H9 (cell line): Measurements from ENCODE around the gene ZSCAN29. TPM values are rescaled to one million over a fixed set of nuclear protein-coding genes. Genes with fewer than 3 reads are reported as not detected.

Experiments
- DNase-seq: peaks from one replicate; pipeline ENCODE4 v3.0.0-alpha.2; 2017
- H2AFZ ChIP-seq: one replicate; pipeline ENCODE4 v1.6.1; 2013; ENCODE audit warnings: mild to moderate bottlenecking, low read length, control low read depth, moderate library complexity
- H2AK5ac ChIP-seq: 2 replicates; pipeline ENCODE4 v1.6.1; 2013; ENCODE audit warnings: low read length, control low read depth, mixed read lengths; ENCODE audit not compliant: insufficient read length
- H2BK120ac ChIP-seq: one replicate; pipeline ENCODE4 v1.6.1; 2013; ENCODE audit warnings: low read depth, mild to moderate bottlenecking, low read length, control low read depth, inconsistent platforms; ENCODE audit not compliant: poor library complexity, severe bottlenecking
- H2BK12ac ChIP-seq: 2 replicates; pipeline ENCODE4 v1.6.1; 2013; ENCODE audit warnings: low read length, control low read depth, mixed read lengths, low read depth; ENCODE audit not compliant: insufficient read length
- H2BK15ac ChIP-seq: 2 replicates; pipeline ENCODE4 v1.6.1; 2013; ENCODE audit warnings: low read depth, low read length, control low read depth
- H2BK20ac ChIP-seq: one replicate; pipeline ENCODE4 v1.6.1; 2013; ENCODE audit warnings: low read depth, mild to moderate bottlenecking, low read length, control low read depth, inconsistent platforms; ENCODE audit not compliant: poor library complexity, severe bottlenecking
- H2BK5ac ChIP-seq: 2 replicates; pipeline ENCODE4 v1.6.1; 2013; ENCODE audit warnings: low read length, control low read depth, mixed read lengths; ENCODE audit not compliant: insufficient read length
- H3K14ac ChIP-seq: 2 replicates; pipeline ENCODE4 v1.6.1; 2013; ENCODE audit warnings: low read length, control low read depth; ENCODE audit not compliant: insufficient read depth
- H3K18ac ChIP-seq: 2 replicates; pipeline ENCODE4 v1.6.1; 2013; ENCODE audit warnings: low read depth, mild to moderate bottlenecking, mixed read lengths, low read length, control low read depth; ENCODE audit not compliant: insufficient read length
- H3K23ac ChIP-seq: 2 replicates; pipeline ENCODE4 v1.6.1; 2013; ENCODE audit warnings: low read length, control low read depth, mixed read lengths, low read depth; ENCODE audit not compliant: insufficient read length
- H3K23me2 ChIP-seq: 2 replicates; pipeline ENCODE4 v1.6.1; 2013; ENCODE audit warnings: low read depth, mild to moderate bottlenecking, mixed read lengths, low read length, control low read depth; ENCODE audit not compliant: insufficient read length, poor library complexity, severe bottlenecking
- H3K27ac ChIP-seq: 2 replicates; pipeline ENCODE4 v1.5.1; 2013; ENCODE audit warnings: low read length, control low read depth, mixed read lengths, low read depth; ENCODE audit not compliant: insufficient read length
- H3K27me3 ChIP-seq: 2 replicates; pipeline ENCODE4 v1.6.1; 2013; ENCODE audit warnings: low read length, control low read depth, inconsistent platforms; ENCODE audit not compliant: insufficient read depth
- H3K4ac ChIP-seq: 2 replicates; pipeline ENCODE4 v1.6.1; 2013; ENCODE audit warnings: low read depth, mild to moderate bottlenecking, control low read depth, inconsistent platforms, low read length, moderate library complexity
- H3K4me1 ChIP-seq: 2 replicates; pipeline ENCODE4 v1.6.1; 2013; ENCODE audit warnings: low read length, control low read depth, inconsistent platforms; ENCODE audit not compliant: insufficient read depth
- H3K4me2 ChIP-seq: 2 replicates; pipeline ENCODE4 v1.6.1; 2013; ENCODE audit warnings: low read length, control low read depth, mixed read lengths; ENCODE audit not compliant: insufficient read length, insufficient read depth
- H3K56ac ChIP-seq: 2 replicates; pipeline ENCODE4 v1.6.1; 2013; ENCODE audit warnings: low read depth, mild to moderate bottlenecking, mixed read lengths, low read length, control low read depth; ENCODE audit not compliant: insufficient read length
- H3K79me1 ChIP-seq: 2 replicates; pipeline ENCODE4 v1.6.1; 2013; ENCODE audit warnings: low read depth, mild to moderate bottlenecking, moderate library complexity, low read length, control low read depth, inconsistent platforms; ENCODE audit not compliant: insufficient read depth, poor library complexity, severe bottlenecking
- H3K79me2 ChIP-seq: 2 replicates; pipeline ENCODE4 v1.6.1; 2013; ENCODE audit warnings: low read length, control low read depth, inconsistent platforms; ENCODE audit not compliant: insufficient read depth
- H3K9ac ChIP-seq: 2 replicates; pipeline ENCODE4 v1.6.1; 2013; ENCODE audit warnings: low read length, control low read depth, mixed read lengths; ENCODE audit not compliant: insufficient read length; ENCODE audit errors: extremely low read depth
- H3K9me3 ChIP-seq: one replicate; pipeline ENCODE4 v1.6.1; 2013; ENCODE audit warnings: low read depth, low read length, inconsistent platforms; ENCODE audit not compliant: control insufficient read depth
- H3T11ph ChIP-seq: one replicate; pipeline ENCODE4 v1.6.1; 2013; ENCODE audit warnings: mild to moderate bottlenecking, low read length, control low read depth, inconsistent platforms
- H4K20me1 ChIP-seq: one replicate; pipeline ENCODE4 v1.6.1; 2013; ENCODE audit not compliant: control insufficient read depth, insufficient read length, insufficient read depth
- H4K5ac ChIP-seq: 2 replicates; pipeline ENCODE4 v1.6.1; 2013; ENCODE audit warnings: low read depth, mild to moderate bottlenecking, mixed read lengths, low read length, control low read depth; ENCODE audit not compliant: insufficient read length
- H4K8ac ChIP-seq: replicated peaks from 2 replicates; pipeline ENCODE4 v1.6.1; 2013; ENCODE audit warnings: low read length, control low read depth, mixed read lengths, low read depth; ENCODE audit not compliant: insufficient read length
- H4K91ac ChIP-seq: 2 replicates; pipeline ENCODE4 v1.6.1; 2013; ENCODE audit warnings: low read depth, mild to moderate bottlenecking, moderate library complexity, mixed read lengths, low read length, control low read depth; ENCODE audit not compliant: insufficient read length
- H3K27ac Mint-ChIP-seq, 3 experiments: 2 replicates in 2 of 3; 3 replicates in 1 of 3; pipeline ENCODE4 v1.8.0; 2020 to 2021; ENCODE audit warnings: mixed read lengths in 3 of 3, mild to moderate bottlenecking in 1 of 3, moderate library complexity in 1 of 3
- H3K27me3 Mint-ChIP-seq: 2 replicates; pipeline ENCODE4 v1.8.0; 2021; ENCODE audit warnings: low read depth, mild to moderate bottlenecking, moderate library complexity, mixed read lengths
- H3K36me3 Mint-ChIP-seq, 3 experiments: 2 replicates in 2 of 3; 3 replicates in 1 of 3; pipeline ENCODE4 v1.8.0; 2020 to 2021; ENCODE audit warnings: low read depth in 3 of 3, mixed read lengths in 3 of 3; ENCODE audit not compliant: insufficient read depth in 1 of 3
- H3K4me1 Mint-ChIP-seq, 2 experiments: 2 replicates each; pipeline ENCODE4 v1.8.0; 2020; ENCODE audit warnings: mixed read lengths in 2 of 2
- H3K4me3 Mint-ChIP-seq, 2 experiments: 2 replicates in 1 of 2; 3 replicates in 1 of 2; pipeline ENCODE4 v1.8.0; 2020 to 2021; ENCODE audit warnings: mild to moderate bottlenecking in 2 of 2, mixed read lengths in 2 of 2, moderate library complexity in 1 of 2
- H3K9me3 Mint-ChIP-seq, 2 experiments: 2 replicates in 1 of 2; 3 replicates in 1 of 2; pipeline ENCODE4 v1.8.0; 2020; ENCODE audit warnings: mild to moderate bottlenecking in 2 of 2, mixed read lengths in 2 of 2, moderate library complexity in 1 of 2
- CTCF ChIP-seq: fragments of 200-600 bp; sonication (generic); conservative IDR thresholded peaks from 3 replicates; pipeline ENCODE4 v1.8.0; 2021; ENCODE audit warnings: antibody characterized with exemption, mild to moderate bottlenecking
- WGBS: extraction: QIAGEN DNeasy Blood & Tissue Kit; methylation state at CpG from one replicate; pipeline ENCODE4 v1.1.7; 2013; ENCODE audit warnings: missing lambda C conversion rate, low lambda C conversion rate, mixed read lengths; ENCODE audit not compliant: insufficient read length; ENCODE audit errors: extremely low coverage; 5-methylcytosine and 5-hydroxymethylcytosine counted together
- total RNA-seq: library from RNA; stranded (reverse); gene quantifications from 2 replicates; pipeline ENCODE4 v1.2.1, GENCODE V29; 2021

The ZSCAN29 gene
- total RNA-seq, 1 experiment from 2014 or later = 52.5 TPM

- Histone ChIP-seq H3K14ac (no peak overlapping the region), H4K8ac (no peak overlapping the region), H3K4me1 (no peaks in the 10 kb centered on the region), H3K56ac (no peak overlapping the region), H2AFZ (no peak overlapping the region), H3K18ac (no peak overlapping the region), H2BK20ac (no peak overlapping the region), H3K9ac (no peak overlapping the region), H2BK15ac (no peak overlapping the region), H2AK5ac (no peak overlapping the region), H3K4me2 (no peak overlapping the region), H3K79me2 (no peaks in the 10 kb centered on the region), H4K5ac (no peak overlapping the region), H3K4ac (no peak overlapping the region), H2BK120ac (no peak overlapping the region), H3K9me3 (no peaks in the 10 kb centered on the region), H3K79me1 (no peaks in the 10 kb centered on the region), H3K27me3 (no peaks in the 10 kb centered on the region), H3K27ac (no peak overlapping the region), H2BK5ac (no peak overlapping the region), H3T11ph (no peak overlapping the region), H2BK12ac (no peak overlapping the region), H4K20me1 (no peaks in the 10 kb centered on the region), H4K91ac (no peak overlapping the region), H3K23ac (no peak overlapping the region), H3K23me2 (no peaks in the 10 kb centered on the region)
- H3K4me3 Mint-ChIP-seq = no peak overlapping the region
- H3K27ac Mint-ChIP-seq = no peak overlapping the region
- DNase-seq = no peak
- no peaks in the 10 kb centered on the region for H3K9me3 Mint-ChIP-seq
- no peak for TF ChIP-seq CTCF
- peaks cover 3 to 5% of the 10 kb centered on the region in 2 experiments; a peak in 2 of 4 replicates for H3K4me1 Mint-ChIP-seq
- no peaks in the 10 kb centered on the region for H3K36me3 Mint-ChIP-seq
- WGBS = no CpG with 5 or more reads among the region's 1 CpG
- peaks cover 31% of the 10 kb centered on the region for H3K27me3 Mint-ChIP-seq
Measured at GRCh38 chr15:43316971-43317346, 53.9 kb downstream of the ZSCAN29 start.
